Smooth muscle cell (in vitro differentiated cells): ENCODE measurements around the gene GOLGA6A. TPM values are rescaled to one million over a fixed set of nuclear protein-coding genes. Genes with fewer than 3 reads are reported as not detected.

Experiments
- DNase-seq: peaks from one replicate; lab custom pipeline; 2025; ENCODE audit not compliant: unreplicated experiment; lab: John Stamatoyannopoulos, UW
- H2AFZ ChIP-seq: fragments of 200-600 bp; sonication (generic); 2 replicates; pipeline ENCODE4 v1.6.0; 2016; ENCODE audit warnings: antibody characterized with exemption, low read depth, mild to moderate bottlenecking
- H3F3A ChIP-seq: fragments of 200-600 bp; sonication (generic); 2 replicates; pipeline ENCODE4 v1.6.0; 2017; ENCODE audit warnings: antibody characterized with exemption, low read depth
- H3K27ac ChIP-seq: fragments of 200-600 bp; sonication (generic); 2 replicates; pipeline ENCODE4 v1.5.1; 2016; ENCODE audit warnings: low read depth, mild to moderate bottlenecking
- H3K27me3 ChIP-seq: fragments of 200-600 bp; sonication (generic); 2 replicates; pipeline ENCODE4 v1.6.1; 2016; ENCODE audit warnings: low read depth, mild to moderate bottlenecking
- H3K36me3 ChIP-seq: fragments of 200-600 bp; sonication (generic); 2 replicates; pipeline ENCODE4 v1.5.1; 2016; ENCODE audit warnings: low read depth
- H3K4me1 ChIP-seq: fragments of 200-600 bp; sonication (generic); 2 replicates; pipeline ENCODE4 v1.5.1; 2016; ENCODE audit warnings: low read depth
- H3K4me2 ChIP-seq: fragments of 200-600 bp; sonication (generic); 2 replicates; pipeline ENCODE4 v1.6.0; 2016; ENCODE audit warnings: mild to moderate bottlenecking
- H3K4me3 ChIP-seq: fragments of 200-600 bp; sonication (generic); 2 replicates; pipeline ENCODE4 v1.5.1; 2016; ENCODE audit warnings: mild to moderate bottlenecking
- H3K79me2 ChIP-seq: fragments of 200-600 bp; sonication (generic); 2 replicates; pipeline ENCODE4 v1.6.0; 2016; ENCODE audit warnings: low read depth, mild to moderate bottlenecking
- H3K9ac ChIP-seq: fragments of 200-600 bp; sonication (generic); 2 replicates; pipeline ENCODE4 v1.6.0; 2016; ENCODE audit warnings: low read depth
- H3K9me3 ChIP-seq: fragments of 200-600 bp; sonication (generic); replicated peaks from 2 replicates; pipeline ENCODE4 v1.5.1; 2016; ENCODE audit warnings: low read depth
- H4K20me1 ChIP-seq: fragments of 200-600 bp; sonication (generic); 2 replicates; pipeline ENCODE4 v1.6.0; 2016; ENCODE audit warnings: low read depth
- WGBS: methylation state at CpG from one replicate; pipeline ENCODE4 v1.1.7; 2016; ENCODE audit warnings: low lambda C conversion rate; 5-methylcytosine and 5-hydroxymethylcytosine counted together
- polyA plus RNA-seq: library from polyadenylated mRNA; unstranded; fragments of >200 nt; fragmentation: Nextera tagmentation; extraction: Ambion mirVana; gene quantifications from 2 replicates; pipeline ENCODE4 v1.2.1, GENCODE V29; 2016
- small RNA-seq: library from RNA; depleted of rRNA; stranded (forward); fragments of <200 nt; gene quantifications from one replicate; pipeline ENCODE3, GENCODE V24; 2014
- total RNA-seq: library from RNA; depleted of rRNA; stranded (reverse); fragments of >200 nt; gene quantifications from 2 replicates; pipeline ENCODE4 v1.2.3, GENCODE V29; 2014
- TF ChIP-seq, protein P1 (sequence below): fragments of 200-600 bp; sonication (generic); IDR thresholded peaks from 2 replicates; pipeline ENCODE4 v1.5.1; 2017; ENCODE audit warnings: borderline replicate concordance, mild to moderate bottlenecking, antibody characterized with exemption; ENCODE audit not compliant: insufficient read depth, poor library complexity, severe bottlenecking

GOLGA6A gene
- total and polyA plus RNA-seq, 2 experiments from 2014 or later = 0.13 TPM; not detected in 1

DNA sequence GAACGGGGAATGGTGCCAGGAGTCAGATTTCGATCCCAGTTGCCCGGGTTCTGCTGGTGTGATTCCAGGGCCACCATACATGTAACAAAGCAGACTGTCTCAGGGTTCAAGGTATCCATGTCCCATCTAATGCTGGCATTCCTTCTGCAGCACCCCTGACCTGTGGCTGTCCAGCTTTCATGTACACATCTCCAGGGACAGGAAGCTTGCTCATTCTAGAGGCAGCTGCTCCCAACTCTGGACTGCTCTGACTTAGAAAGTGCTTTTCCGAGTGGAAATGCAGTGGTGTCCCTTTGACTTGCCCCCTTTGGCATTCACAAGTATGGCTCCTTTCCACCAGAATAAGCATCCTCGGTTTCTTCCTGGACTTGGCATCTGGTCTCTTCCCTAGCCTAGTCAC is 56.9 kb downstream of the GOLGA6A start:
- Histone ChIP-seq H3K4me1 (no peaks in the 10 kb centered on the region), H3K4me2 (no peak overlapping the region), H3K36me3 (no peaks in the 10 kb centered on the region), H3K4me3 (no peak overlapping the region), H3K27ac (no peak overlapping the region), H2AFZ (no peak overlapping the region), H3K27me3 (no peaks in the 10 kb centered on the region), H3K9ac (no peak overlapping the region), H3F3A (no peaks in the 10 kb centered on the region), H4K20me1 (peaks cover 48% of the 10 kb centered on the region), H3K9me3 (no peaks in the 10 kb centered on the region), H3K79me2 (no peaks in the 10 kb centered on the region)
- TF ChIP-seq, protein P1, sequence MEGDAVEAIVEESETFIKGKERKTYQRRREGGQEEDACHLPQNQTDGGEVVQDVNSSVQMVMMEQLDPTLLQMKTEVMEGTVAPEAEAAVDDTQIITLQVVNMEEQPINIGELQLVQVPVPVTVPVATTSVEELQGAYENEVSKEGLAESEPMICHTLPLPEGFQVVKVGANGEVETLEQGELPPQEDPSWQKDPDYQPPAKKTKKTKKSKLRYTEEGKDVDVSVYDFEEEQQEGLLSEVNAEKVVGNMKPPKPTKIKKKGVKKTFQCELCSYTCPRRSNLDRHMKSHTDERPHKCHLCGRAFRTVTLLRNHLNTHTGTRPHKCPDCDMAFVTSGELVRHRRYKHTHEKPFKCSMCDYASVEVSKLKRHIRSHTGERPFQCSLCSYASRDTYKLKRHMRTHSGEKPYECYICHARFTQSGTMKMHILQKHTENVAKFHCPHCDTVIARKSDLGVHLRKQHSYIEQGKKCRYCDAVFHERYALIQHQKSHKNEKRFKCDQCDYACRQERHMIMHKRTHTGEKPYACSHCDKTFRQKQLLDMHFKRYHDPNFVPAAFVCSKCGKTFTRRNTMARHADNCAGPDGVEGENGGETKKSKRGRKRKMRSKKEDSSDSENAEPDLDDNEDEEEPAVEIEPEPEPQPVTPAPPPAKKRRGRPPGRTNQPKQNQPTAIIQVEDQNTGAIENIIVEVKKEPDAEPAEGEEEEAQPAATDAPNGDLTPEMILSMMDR = no peak
- DNase-seq = no peak
- 93% methylated on average over 5 of the region's 5 CpGs for WGBS

DNA sequence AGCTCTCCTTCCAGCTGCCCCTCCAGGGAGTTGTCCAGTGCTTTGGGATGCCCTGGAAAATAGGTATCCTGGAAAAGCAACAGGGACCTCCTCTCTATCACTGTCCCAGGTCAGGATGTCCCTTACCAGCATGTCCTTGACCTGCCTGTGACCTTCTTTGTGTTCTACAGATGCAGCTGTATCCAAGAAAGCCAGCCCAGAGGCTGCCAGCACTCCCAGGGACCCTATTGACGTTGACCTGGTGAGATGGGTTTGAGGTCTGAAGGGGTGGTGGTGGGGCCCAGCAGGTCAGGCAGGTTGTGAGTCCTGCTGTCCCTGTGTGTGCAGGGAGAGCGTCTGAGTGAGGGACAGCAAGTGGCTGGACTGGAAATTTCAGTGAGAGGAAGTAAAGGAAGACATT is 57.7 kb downstream of the GOLGA6A start:
- no peaks in the 10 kb centered on the region for H3F3A ChIP-seq
- no peak for DNase-seq
- no peak overlapping the region for H3K4me3 ChIP-seq
- H3K27me3 ChIP-seq = no peaks in the 10 kb centered on the region
- H3K36me3 ChIP-seq = no peaks in the 10 kb centered on the region
- no peaks in the 10 kb centered on the region for H3K4me1 ChIP-seq
- H3K9me3 ChIP-seq = no peaks in the 10 kb centered on the region
- no peak overlapping the region for H2AFZ ChIP-seq
- H4K20me1 ChIP-seq = peaks cover 56% of the 10 kb centered on the region
- H3K79me2 ChIP-seq = no peaks in the 10 kb centered on the region
- WGBS = 86% methylated on average over 2 of the region's 2 CpGs
- H3K9ac ChIP-seq = no peak overlapping the region
- H3K4me2 ChIP-seq = no peak overlapping the region
- TF ChIP-seq, protein P1 = no peak
- no peak overlapping the region for H3K27ac ChIP-seq

DNA sequence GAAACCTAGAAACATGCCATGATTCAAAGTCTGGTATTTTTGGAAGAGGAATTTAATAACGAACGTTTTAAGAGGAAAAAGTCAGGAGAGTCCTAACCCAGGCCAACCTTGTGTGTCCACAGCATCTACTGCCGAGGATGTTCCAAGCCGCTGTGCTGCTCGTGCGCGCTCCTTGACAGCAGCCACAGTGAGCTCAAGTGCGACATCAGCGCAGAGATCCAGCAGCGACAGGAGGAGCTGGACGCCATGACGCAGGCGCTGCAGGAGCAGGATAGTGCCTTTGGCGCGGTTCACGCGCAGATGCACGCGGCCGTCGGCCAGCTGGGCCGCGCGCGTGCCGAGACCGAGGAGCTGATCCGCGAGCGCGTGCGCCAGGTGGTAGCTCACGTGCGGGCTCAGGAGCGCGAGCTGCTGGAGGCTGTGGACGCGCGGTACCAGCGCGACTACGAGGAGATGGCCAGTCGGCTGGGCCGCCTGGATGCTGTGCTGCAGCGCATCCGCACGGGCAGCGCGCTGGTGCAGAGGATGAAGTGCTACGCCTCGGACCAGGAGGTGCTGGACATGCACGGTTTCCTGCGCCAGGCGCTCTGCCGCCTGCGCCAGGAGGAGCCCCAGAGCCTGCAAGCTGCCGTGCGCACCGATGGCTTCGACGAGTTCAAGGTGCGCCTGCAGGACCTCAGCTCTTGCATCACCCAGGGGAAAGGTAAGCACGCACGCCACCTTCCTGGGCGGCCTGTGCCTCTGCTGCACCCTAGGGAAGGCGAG is 59.5 kb downstream of the GOLGA6A start:
- Histone ChIP-seq H3K27ac (no peak overlapping the region), H2AFZ (no peak overlapping the region), H3K4me3 (no peak overlapping the region), H3K79me2 (peaks cover under 1% of the 10 kb centered on the region), H3K36me3 (no peaks in the 10 kb centered on the region), H3K9ac (no peak overlapping the region), H3K4me2 (no peak overlapping the region), H3K27me3 (no peaks in the 10 kb centered on the region), H3F3A (no peaks in the 10 kb centered on the region), H3K9me3 (no peaks in the 10 kb centered on the region), H3K4me1 (no peaks in the 10 kb centered on the region), H4K20me1 (peaks cover 68% of the 10 kb centered on the region)
- TF ChIP-seq, protein P1 = no peak
- WGBS = 98% methylated on average over 66 of the region's 66 CpGs
- DNase-seq = no peak

Small RNAs within 50 kb of the gene (small RNA-seq; reads per million reads assigned to genes)
- not detected for gene RN7SL429P

Other genes with a start within 250 kb of the GOLGA6A start
- not detected in 2 replicates for gene TBC1D21, start 209.0 kb downstream of the GOLGA6A start, total RNA-seq
- not detected in 2 replicates for gene TBC1D21, start 209.0 kb downstream of the GOLGA6A start, polyA plus RNA-seq
- gene LOXL1, start 156.1 kb downstream of the GOLGA6A start, total RNA-seq = 239 and 252 TPM in 2 replicates
- 736 and 899 TPM in 2 replicates for gene LOXL1, start 156.1 kb downstream of the GOLGA6A start, polyA plus RNA-seq
- gene STOML1, start 90.3 kb downstream of the GOLGA6A start, total RNA-seq = 9.3 and 12.4 TPM in 2 replicates
- 23.7 and 27.5 TPM in 2 replicates for gene STOML1, start 90.3 kb downstream of the GOLGA6A start, polyA plus RNA-seq
- gene PML, start 87.8 kb downstream of the GOLGA6A start, total RNA-seq = 21.6 and 34.1 TPM in 2 replicates
- gene PML, start 87.8 kb downstream of the GOLGA6A start, polyA plus RNA-seq = 33.7 and 39.4 TPM in 2 replicates
- 3.8 and 5.2 TPM in 2 replicates for gene ISLR2, start 48.0 kb upstream of the GOLGA6A start, total RNA-seq
- 2.0 and 3.0 TPM in 2 replicates for gene ISLR2, start 48.0 kb upstream of the GOLGA6A start, polyA plus RNA-seq
- 67.3 and 119 TPM in 2 replicates for gene ISLR, start 91.2 kb upstream of the GOLGA6A start, total RNA-seq
- 93.3 and 130 TPM in 2 replicates for gene ISLR, start 91.2 kb upstream of the GOLGA6A start, polyA plus RNA-seq
- gene STRA6, start 120.2 kb upstream of the GOLGA6A start, total RNA-seq = 111 and 124 TPM in 2 replicates
- gene STRA6, start 120.2 kb upstream of the GOLGA6A start, polyA plus RNA-seq = 237 and 253 TPM in 2 replicates
- gene CCDC33, start 153.8 kb upstream of the GOLGA6A start, total RNA-seq = 2.1 and 3.8 TPM in 2 replicates
- gene CCDC33, start 153.8 kb upstream of the GOLGA6A start, polyA plus RNA-seq = 5.8 and 10.0 TPM in 2 replicates